ENCODE results near the gene SLC41A1. TPM values are rescaled to one million over a fixed set of nuclear protein-coding genes. Genes with fewer than 3 reads are reported as not detected.

The SLC41A1 gene
- total RNA-seq, 1 donor from 2014 or later, result 35.2 TPM

DNA sequence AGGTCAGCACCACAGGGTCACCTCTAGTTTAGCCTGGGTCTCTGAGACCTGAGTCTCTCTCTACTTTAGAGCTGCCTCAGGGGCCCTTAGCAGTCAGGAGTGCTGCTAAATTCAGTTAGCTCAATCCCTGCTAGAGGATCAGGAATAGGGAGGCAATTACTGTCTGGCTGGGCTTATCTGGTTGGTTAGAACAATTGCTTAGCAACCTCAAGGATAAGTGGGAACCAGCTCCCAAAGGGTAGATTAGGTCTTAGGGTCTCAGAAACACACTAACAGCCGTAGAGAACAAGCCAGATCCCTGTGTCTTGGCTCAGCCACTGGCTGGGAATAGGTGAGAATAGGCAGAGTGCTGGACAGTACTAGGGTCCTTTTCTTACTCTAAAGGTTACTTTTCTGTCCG lies 29.2 kb upstream of the SLC41A1 start:
- Mint-ChIP-seq H3K9me3 (ENCODE audit: unreplicated experiment) (no peaks in the 10 kb centered on the region), H3K27me3 (ENCODE audit: unreplicated experiment) (peaks cover 7% of the 10 kb centered on the region), H3K4me3 (ENCODE audit: unreplicated experiment) (no peak overlapping the region), H3K4me1 (ENCODE audit: unreplicated experiment) (peaks cover 20% of the 10 kb centered on the region), H3K27ac (ENCODE audit: unreplicated experiment) (no peak overlapping the region), H3K36me3 (ENCODE audit: low read depth, unreplicated experiment) (peaks cover 3% of the 10 kb centered on the region)
- no peak for DNase-seq (ENCODE audit: low spot score)
- TF ChIP-seq, protein P1, sequence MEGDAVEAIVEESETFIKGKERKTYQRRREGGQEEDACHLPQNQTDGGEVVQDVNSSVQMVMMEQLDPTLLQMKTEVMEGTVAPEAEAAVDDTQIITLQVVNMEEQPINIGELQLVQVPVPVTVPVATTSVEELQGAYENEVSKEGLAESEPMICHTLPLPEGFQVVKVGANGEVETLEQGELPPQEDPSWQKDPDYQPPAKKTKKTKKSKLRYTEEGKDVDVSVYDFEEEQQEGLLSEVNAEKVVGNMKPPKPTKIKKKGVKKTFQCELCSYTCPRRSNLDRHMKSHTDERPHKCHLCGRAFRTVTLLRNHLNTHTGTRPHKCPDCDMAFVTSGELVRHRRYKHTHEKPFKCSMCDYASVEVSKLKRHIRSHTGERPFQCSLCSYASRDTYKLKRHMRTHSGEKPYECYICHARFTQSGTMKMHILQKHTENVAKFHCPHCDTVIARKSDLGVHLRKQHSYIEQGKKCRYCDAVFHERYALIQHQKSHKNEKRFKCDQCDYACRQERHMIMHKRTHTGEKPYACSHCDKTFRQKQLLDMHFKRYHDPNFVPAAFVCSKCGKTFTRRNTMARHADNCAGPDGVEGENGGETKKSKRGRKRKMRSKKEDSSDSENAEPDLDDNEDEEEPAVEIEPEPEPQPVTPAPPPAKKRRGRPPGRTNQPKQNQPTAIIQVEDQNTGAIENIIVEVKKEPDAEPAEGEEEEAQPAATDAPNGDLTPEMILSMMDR (IDR thresholded peaks at IDR 0.05; ENCODE audit: unreplicated experiment), result no peak

DNA sequence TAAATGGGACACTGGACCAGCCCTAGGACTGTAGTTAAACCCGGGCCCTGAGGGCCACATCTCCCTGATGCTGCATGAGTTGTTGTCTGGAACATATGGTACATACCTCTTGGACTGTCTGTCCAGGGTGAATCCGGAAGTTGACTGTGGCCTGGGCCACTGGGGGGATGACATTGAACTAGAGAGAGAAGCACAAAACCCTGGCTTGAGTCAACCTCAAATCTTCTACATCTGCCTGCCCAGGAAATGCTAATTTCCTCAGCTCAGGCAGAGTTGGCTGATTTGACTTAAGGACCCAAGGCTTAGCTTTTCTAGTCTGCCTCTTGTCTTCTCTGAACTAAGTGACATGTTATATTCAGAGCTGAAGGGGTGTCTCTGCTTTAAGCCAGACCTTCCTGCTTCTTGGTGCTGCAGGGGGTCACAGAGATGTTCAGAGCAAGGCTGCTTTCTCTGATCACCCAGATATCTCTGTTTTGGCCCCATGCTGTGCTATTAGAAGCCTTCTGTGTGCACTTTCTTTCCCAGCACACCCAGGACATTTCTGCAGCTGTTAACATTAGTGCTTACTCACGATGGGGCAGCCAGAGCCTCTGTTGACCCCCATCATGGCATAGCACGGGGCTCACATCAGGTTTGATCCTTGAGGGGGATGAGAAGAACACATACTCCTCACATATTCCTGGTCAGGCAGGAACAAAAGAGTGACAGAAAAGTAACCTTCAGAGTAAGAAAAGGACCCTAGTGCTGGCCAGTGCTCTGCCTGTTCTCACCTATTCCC lies 27.3 kb upstream of the SLC41A1 start:
- Mint-ChIP-seq H3K9me3 (ENCODE audit: unreplicated experiment) (no peaks in the 10 kb centered on the region), H3K27ac (ENCODE audit: unreplicated experiment) (no peak overlapping the region), H3K36me3 (ENCODE audit: low read depth, unreplicated experiment) (peaks cover 3% of the 10 kb centered on the region), H3K27me3 (ENCODE audit: unreplicated experiment) (peaks cover 10% of the 10 kb centered on the region), H3K4me1 (ENCODE audit: unreplicated experiment) (peaks cover 17% of the 10 kb centered on the region), H3K4me3 (ENCODE audit: unreplicated experiment) (no peak overlapping the region)
- TF ChIP-seq, protein P1 (IDR thresholded peaks at IDR 0.05; ENCODE audit: unreplicated experiment), result no peak
- DNase-seq (ENCODE audit: low spot score), result no peak

DNA sequence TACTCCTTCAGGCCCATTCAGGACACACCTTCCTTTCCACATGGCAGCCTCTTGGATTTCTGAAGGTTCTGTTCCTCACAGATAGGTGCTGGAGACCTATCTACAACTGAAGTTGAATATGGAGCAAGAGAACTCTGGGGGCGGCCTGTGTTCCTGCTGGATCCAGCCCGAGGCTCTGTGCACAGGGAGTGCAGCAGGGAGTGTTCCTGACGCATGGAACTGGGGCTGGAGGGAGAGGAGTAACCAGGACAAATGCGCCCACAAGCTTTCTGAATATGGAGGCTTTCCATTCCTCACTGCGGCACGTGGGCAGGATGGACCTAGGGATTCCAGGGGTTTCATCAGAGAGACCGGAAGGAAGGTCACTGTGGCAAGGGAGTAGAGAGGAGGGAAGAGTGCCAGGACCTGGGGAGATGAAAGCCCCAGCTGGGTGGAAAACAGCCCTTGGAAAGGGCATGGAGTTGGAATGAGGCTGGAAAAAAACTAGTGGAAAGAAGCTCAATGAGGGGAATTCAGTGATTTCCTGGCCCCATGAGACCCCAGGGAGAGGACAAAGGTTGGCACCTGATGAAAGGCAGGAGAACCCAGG lies 24.5 kb upstream of the SLC41A1 start:
- no peaks in the 10 kb centered on the region for H3K9me3 Mint-ChIP-seq (ENCODE audit: unreplicated experiment)
- DNase-seq (ENCODE audit: low spot score), result no peak
- H3K4me1 Mint-ChIP-seq (ENCODE audit: unreplicated experiment), result peaks cover 23% of the 10 kb centered on the region
- TF ChIP-seq, protein P1 (IDR thresholded peaks at IDR 0.05; ENCODE audit: unreplicated experiment), result no peak
- no peak overlapping the region for H3K27ac Mint-ChIP-seq (ENCODE audit: unreplicated experiment)
- H3K27me3 Mint-ChIP-seq (ENCODE audit: unreplicated experiment), result peaks cover 3% of the 10 kb centered on the region
- no peaks in the 10 kb centered on the region for H3K36me3 Mint-ChIP-seq (ENCODE audit: low read depth, unreplicated experiment)
- H3K4me3 Mint-ChIP-seq (ENCODE audit: unreplicated experiment), result no peak overlapping the region

DNA sequence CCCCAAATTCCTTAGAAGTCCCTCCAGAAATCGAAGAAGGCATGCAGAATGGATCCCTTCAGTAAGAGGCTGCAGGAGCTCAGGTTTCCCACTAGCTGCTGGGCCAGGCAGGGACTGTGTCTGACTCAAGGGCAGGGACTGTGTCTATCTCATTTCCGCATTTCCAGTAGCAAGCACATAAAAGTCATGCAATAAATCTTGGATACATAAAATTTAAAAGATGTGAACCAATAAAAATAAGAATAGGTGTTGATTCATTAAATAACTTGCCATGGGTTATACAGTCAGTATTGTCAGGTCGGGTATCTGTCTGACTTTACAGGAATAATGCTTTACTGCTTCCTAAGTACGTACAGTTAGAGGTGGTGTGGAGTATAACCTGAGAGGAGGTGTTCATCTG lies 21.8 kb upstream of the SLC41A1 start:
- peaks cover 26% of the 10 kb centered on the region for H3K4me1 Mint-ChIP-seq (ENCODE audit: unreplicated experiment)
- H3K36me3 Mint-ChIP-seq (ENCODE audit: low read depth, unreplicated experiment), result no peaks in the 10 kb centered on the region
- no peak for DNase-seq (ENCODE audit: low spot score)
- TF ChIP-seq, protein P1 (IDR thresholded peaks at IDR 0.05; ENCODE audit: unreplicated experiment), result no peak
- H3K27ac Mint-ChIP-seq (ENCODE audit: unreplicated experiment), result no peak overlapping the region
- no peaks in the 10 kb centered on the region for H3K9me3 Mint-ChIP-seq (ENCODE audit: unreplicated experiment)
- no peak overlapping the region for H3K4me3 Mint-ChIP-seq (ENCODE audit: unreplicated experiment)
- peaks cover 3% of the 10 kb centered on the region for H3K27me3 Mint-ChIP-seq (ENCODE audit: unreplicated experiment)

DNA sequence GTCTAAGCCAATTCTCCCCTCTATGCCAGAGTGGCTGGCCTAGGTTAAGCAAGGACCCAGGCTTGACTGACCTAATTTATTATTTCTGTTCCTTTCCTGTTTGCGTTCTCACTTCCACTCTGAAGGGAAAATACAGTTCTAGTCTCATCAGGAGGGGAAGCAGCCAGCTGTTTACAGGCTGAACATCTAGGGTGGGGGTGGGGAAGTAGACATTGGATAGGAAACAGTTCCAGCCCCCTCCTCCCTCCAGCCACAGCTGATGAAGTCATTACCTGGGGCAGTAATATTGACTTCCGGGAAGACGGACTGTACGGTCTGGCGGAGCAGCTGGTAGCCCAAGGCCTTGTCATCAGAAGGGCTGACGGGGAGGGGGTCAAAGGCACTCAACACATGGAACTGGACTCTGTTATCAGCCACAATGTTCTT lies 19.3 kb upstream of the SLC41A1 start:
- Mint-ChIP-seq H3K9me3 (ENCODE audit: unreplicated experiment) (no peaks in the 10 kb centered on the region), H3K36me3 (ENCODE audit: low read depth, unreplicated experiment) (no peaks in the 10 kb centered on the region), H3K4me3 (ENCODE audit: unreplicated experiment) (no peak overlapping the region), H3K27ac (ENCODE audit: unreplicated experiment) (peak overlapping the region; percentile 71), H3K4me1 (ENCODE audit: unreplicated experiment) (peaks cover 26% of the 10 kb centered on the region), H3K27me3 (ENCODE audit: unreplicated experiment) (peaks cover 3% of the 10 kb centered on the region)
- TF ChIP-seq, protein P1 (IDR thresholded peaks at IDR 0.05; ENCODE audit: unreplicated experiment), result no peak
- DNase-seq (ENCODE audit: low spot score), result no peak
